GM19395 (cell line): Measurements from ENCODE around the gene RANBP6.
"Not testable (repeated sequence)": the region's sequence is repeated elsewhere in the genome, so short reads cannot be mapped to it uniquely, and the experiment has no call there.

Experiments used
- ATAC-seq: cut with Tn5 transposase; IDR thresholded peaks from one replicate; pipeline ENCODE4 v1.9.1; 2021; ENCODE audit warnings: mild to moderate bottlenecking, moderate library complexity; ENCODE audit not compliant: unreplicated experiment

The RANBP6 gene

DNA sequence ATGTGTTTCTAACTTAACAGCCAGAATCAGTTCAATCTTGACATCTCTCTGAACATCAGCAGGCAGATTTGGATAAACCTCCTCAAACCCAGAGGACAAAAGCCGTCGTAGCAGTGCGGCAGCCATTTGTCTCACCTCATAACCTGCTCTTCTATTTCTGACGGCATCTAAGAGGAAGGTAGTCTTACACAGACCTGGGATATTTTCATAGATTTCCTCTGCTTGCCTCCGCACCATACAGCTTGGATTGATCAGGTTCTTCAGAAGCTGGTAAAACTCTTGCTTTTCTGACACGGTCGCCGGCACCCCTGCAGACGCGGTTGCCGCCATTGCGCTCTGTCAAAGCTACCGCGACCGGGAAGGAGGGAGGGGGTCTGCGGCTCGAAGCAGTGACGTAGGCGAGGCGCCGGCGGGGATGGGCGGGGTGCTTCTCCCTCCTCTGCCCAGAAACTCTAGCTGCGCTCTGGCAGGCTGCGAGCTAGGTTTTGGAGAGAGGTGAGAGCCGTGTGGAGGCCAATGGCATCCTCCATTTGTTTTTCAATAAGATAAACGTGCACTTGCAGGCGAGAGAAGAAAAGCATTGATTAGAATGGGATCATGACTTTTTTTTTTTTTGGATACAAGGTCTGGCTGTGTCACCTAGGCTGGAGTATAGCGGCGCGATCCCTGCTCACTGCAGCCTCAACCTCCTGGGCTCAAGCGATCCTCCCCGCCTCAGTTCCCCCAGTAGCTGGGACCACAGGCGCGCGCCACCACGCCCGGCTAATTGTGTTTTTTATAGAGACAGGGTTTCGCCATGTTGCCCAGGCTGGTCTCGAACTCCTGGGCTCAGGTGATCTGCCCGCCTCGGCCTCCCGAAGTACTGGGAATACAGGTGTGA, at the start of gene RANBP6:
Gene RANBP6 (minus strand): TSS at position 347 of the 880 bp plus-strand sequence. CDS start 17 bp downstream, at position 330.
- ATAC-seq: peak; percentile 99

- ATAC-seq: not testable (repeated sequence)
Measured at GRCh38 chr9:6063146-6063545, 47.7 kb upstream of the RANBP6 start.

GRCh38 chr9:6055666-6056065, 40.2 kb upstream of the RANBP6 start:
- ATAC-seq: no peak

DNA sequence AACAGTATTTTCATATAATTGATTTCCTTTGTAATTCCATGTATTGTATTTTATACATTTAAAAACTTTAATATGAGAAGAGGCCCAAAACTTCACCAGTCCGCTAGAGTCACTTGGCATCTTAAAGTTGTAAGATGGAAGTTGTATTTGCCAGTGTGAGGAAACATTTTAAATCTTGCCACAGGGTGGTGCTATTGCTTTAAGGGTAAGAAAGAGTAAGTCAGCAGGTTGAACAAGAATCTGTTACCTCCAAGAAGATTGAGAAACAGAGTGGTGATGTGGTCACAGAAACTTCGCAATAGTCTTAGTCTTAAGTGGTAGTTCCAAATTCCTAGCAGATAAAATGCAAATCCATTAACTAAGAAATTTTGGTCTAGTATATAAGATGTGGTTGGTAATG, 39.8 kb upstream of the RANBP6 start:
- ATAC-seq: peak; percentile 63

- no peak for ATAC-seq
Measured at GRCh38 chr9:6054280-6055099, 39.1 kb upstream of the RANBP6 start.

DNA sequence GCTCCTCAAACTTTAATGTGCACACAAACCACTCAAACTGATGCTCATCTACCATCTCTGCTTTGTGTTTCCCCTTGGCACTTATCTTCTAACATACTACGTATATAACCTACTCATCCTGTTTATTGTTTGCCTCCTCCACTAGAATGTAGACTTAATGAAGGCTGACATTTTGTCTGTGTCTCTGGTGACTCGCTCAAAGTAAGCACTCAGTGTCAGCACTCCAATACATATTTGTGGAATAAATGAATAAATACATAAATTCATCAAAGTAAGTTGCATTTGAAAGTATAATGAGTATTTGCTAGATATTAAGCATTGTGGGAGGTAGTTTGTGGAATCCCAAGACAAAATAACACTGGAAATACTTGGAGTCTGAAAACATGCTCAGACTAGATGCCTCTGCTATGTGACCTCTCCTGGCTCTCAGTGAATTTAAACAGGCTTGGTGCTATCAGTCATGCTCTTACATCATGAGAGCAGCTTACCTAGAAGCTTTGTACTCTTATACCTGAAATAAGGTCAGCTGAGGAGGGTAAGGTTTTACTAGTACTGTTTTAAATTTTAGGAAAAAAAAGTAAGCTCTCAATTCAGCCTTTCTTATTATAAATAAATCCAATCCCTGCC, 37.0 kb upstream of the RANBP6 start:
- ATAC-seq: no peak

DNA sequence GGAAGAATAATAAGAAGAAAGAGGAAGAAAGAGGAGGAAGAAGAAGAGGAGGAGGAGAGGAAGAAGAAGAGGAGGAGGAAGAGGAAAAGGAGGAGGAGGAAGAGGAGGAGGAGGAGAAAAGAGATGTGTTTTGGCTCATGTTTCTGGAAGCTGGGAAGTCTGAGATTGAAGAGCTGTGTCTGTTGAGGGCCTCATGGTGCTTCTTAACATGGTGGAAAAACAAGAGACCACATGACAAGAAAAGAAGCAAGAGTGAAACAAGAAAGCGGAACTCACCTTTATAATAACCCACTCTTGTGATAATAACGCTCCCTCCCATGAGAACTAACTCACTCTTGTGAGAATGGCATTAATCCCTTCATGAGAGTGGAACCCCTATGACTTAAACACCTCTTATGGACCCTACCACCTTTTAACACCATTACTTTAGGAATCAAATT, 36.1 kb upstream of the RANBP6 start:
- peak; percentile 56 for ATAC-seq

- peak; percentile 47 for ATAC-seq
Measured at GRCh38 chr9:6049798-6050197, 34.4 kb upstream of the RANBP6 start.

GRCh38 chr9:6048039-6048438, 32.6 kb upstream of the RANBP6 start:
- no peak for ATAC-seq

DNA sequence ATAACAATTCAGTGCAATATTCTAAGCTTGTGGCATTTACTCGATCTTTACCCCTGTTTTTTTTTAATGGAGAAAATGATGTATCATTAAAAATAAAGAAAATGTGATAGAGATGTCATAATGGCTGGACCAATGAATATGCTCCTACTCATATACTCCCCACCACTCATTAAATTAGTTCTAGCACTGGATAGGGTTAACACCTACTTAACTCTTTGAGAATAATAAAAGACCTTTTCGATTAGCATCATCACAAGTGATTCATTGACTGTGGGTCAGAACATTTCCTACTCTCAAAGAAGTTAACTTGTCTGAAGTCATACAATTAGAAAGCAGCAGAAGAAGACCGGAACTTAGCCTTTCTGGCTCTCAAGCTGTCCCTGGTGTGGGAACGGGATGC, 31.6 kb upstream of the RANBP6 start:
- ATAC-seq: no peak

- no peak for ATAC-seq
Measured at GRCh38 chr9:6045364-6045763, 29.9 kb upstream of the RANBP6 start.

GRCh38 chr9:6040077-6040476, 24.7 kb upstream of the RANBP6 start:
- ATAC-seq: no peak

DNA sequence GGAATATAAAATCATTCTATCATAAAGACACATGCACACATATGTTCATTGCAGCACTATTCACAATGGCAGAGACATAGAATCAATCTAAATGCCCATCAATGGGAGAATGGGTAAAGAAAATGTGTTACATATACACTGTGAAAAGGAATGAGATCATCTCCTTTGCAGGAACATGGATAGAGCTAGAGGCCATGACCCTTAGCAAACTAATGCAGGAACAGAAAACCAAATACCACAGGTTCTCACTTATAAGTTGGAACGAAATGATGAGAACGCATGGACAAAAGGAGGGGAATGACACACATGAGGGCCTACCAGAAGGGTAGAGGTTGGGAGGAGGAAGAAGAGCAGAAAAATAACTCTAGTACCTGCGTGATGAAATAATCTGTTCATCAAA, 21.0 kb upstream of the RANBP6 start:
- no peak for ATAC-seq

- ATAC-seq: no peak
Measured at GRCh38 chr9:6034954-6035353, 19.5 kb upstream of the RANBP6 start.

DNA sequence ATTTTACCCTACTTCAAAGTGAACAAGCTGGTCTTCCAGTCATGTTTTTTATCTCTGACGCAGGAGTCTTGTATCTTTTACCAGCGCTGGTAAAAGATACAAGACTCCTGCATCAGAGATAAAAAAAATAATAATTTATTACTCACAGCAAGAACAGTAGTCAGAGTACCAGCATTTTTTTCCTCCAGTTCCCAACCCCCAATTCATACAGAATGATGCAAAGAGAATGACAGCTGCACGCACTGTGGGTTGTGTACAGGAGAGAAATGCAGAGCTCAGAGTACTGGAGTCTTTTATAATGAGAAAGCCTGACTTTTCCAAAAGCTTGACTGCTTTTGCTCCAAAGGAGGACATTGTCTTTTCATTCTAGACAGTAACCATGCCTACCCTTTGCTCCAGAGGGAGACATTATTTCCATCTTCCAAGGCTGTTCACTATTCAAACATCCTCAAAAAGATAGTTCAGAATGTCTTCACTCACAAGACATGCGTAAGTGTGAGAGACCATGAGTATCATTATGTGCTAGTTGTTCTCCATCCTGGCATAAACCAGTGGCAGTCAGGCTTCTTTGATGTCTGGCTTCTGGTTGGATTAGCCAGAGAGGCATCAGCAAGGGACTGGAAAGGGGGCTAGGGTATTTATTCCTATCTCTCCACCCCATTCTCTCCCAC, 14.3 kb upstream of the RANBP6 start:
- ATAC-seq: no peak

DNA sequence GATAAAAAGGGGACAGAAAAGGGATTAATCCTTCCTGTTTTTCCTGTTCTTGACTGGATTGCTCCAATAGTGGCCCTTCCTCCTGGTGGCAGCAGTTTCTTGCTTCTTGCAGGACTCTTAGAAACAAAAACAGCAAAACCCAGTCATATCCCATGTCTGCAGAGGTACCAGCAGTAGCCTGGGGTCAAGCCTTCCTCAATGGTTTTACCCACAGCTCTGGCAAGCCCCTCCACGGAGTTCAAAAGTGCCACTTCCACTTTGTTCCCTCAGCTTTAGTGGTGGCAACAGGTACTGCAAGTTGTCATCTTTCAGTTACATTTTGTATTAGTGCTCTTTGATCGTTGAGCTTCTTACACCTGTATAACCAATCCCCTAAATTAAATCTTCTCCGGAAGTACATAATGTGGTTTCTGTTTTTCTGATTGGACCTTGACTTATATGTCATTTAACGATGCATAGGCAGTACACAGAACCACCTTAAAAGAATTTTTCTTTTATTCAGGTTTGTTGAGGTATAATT, 8.7 kb upstream of the RANBP6 start:
- ATAC-seq: peak; percentile 76

- ATAC-seq: not testable (repeated sequence)
Measured at GRCh38 chr9:6016975-6017374, 1.6 kb upstream of the RANBP6 start.

- no peak for ATAC-seq
Measured at GRCh38 chr9:6014670-6015270, 654 bp downstream of the RANBP6 start.

DNA sequence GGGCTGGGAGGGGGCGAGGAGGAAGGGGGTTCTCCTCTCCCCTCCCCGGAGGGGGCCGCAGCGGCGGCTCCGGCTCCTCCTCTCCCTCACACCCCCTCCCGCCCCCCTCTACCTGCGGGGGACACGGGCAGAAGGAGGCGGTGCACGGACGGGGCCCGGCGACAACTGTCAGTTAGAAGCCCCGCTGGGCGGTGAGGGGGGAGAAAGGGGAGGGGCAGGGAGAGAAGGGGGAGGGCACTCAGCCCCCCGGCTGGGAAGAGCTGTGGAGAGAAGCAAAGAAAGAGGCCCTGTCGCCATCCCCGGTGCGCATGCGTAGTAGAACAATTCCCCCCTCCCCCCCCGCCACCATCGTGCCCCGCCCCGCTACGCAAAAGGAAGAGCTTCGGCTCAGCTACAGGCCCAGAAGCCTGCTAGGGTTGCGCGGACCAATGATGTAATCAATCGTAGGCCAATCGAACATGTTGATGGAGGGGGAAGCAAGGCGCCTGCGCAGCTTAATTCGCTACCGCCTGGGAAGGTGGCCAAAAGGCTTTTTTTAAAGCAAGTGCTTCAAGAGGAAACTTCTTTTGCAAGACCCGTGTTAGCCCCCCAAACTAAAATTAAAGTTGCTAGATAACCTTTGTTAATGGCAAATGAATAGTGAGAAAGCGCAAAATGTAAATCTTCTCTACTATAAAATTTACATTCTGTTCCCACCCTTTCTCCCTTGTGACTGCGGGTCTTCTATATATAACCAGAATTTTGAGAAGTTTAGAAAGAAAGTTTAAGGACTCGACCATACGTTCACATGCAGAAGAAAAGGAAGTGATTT, 7.0 kb downstream of the RANBP6 start:
- ATAC-seq: peak; percentile 72
